A549 treated with AZD2906 at 1 μM for 4 hours (cell line): ENCODE results near the gene FGFBP3. TPM values are rescaled to one million over a fixed set of nuclear protein-coding genes. Genes with fewer than 3 reads are reported as not detected.

Source experiments
- total RNA-seq: library from RNA; stranded (reverse); fragments of 200-300 nt; extraction: Qiagen RNA extraction; gene quantifications from 5 replicates; pipeline ENCODE4 v1.2.3, GENCODE V29; 2022

Gene FGFBP3, protein sequence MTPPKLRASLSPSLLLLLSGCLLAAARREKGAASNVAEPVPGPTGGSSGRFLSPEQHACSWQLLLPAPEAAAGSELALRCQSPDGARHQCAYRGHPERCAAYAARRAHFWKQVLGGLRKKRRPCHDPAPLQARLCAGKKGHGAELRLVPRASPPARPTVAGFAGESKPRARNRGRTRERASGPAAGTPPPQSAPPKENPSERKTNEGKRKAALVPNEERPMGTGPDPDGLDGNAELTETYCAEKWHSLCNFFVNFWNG
- 2.1 to 2.7 TPM (median 2.6 TPM) in 5 replicates for total RNA-seq

GRCh38 chr10:91909117-91909677 is at the start of gene FGFBP3:
FGFBP3 (minus strand) TSS chr10:91909486; CDS start chr10:91908969, 517 bp downstream.

GRCh38 chr10:91923371-91924211 is 14.3 kb upstream of the FGFBP3 start, which contains the start of gene BTAF1:
BTAF1 (plus strand) TSS chr10:91923770; CDS start chr10:91924077, 307 bp downstream.

Other genes with a start within 250 kb of the FGFBP3 start
- gene TNKS2, start 111.1 kb downstream of the FGFBP3 start, total RNA-seq: 16.1 to 21.5 TPM (median 20.0 TPM) in 5 replicates
- gene BTAF1, start 14.3 kb upstream of the FGFBP3 start, total RNA-seq: 9.6 to 13.4 TPM (median 12.3 TPM) in 5 replicates